Osteoblast (primary cell): Measurements from ENCODE around the gene ISL2. TPM values are rescaled to one million over a fixed set of nuclear protein-coding genes. Genes with fewer than 3 reads are reported as not detected.

Experiments
- DNase-seq: peaks from one replicate; pipeline ENCODE4 v3.0.0; 2011; ENCODE audit warnings: low spot score, mixed read lengths; ENCODE audit not compliant: insufficient read length; ENCODE audit errors: missing footprints
- H2AFZ ChIP-seq: 2 replicates; pipeline ENCODE4 v1.6.0; 2011; ENCODE audit warnings: mild to moderate bottlenecking, low read length
- H3K27ac ChIP-seq: 2 replicates; pipeline ENCODE4 v1.5.1; 2011; ENCODE audit warnings: mild to moderate bottlenecking, low read depth, low read length, moderate library complexity
- H3K27me3 ChIP-seq: 2 replicates; pipeline ENCODE4 v1.6.0; 2012; ENCODE audit warnings: mild to moderate bottlenecking, control low read depth, inconsistent platforms, low read length, moderate library complexity; ENCODE audit not compliant: insufficient read depth
- H3K36me3 ChIP-seq: 2 replicates; pipeline ENCODE4 v1.5.1; 2011; ENCODE audit warnings: mild to moderate bottlenecking, low read length, control low read depth, moderate library complexity; ENCODE audit not compliant: insufficient read depth
- H3K4me1 ChIP-seq: 2 replicates; pipeline ENCODE4 v1.5.1; 2011; ENCODE audit warnings: mild to moderate bottlenecking, low read length, control low read depth, moderate library complexity; ENCODE audit not compliant: insufficient read depth
- H3K4me2 ChIP-seq: 2 replicates; pipeline ENCODE4 v1.6.0; 2011; ENCODE audit warnings: mild to moderate bottlenecking, low read length; ENCODE audit not compliant: insufficient read depth
- H3K4me3 ChIP-seq: fragments of 200-600 bp; sonication (generic); 3 replicates; pipeline ENCODE4 v1.5.1; 2012; ENCODE audit warnings: mild to moderate bottlenecking, low read length, inconsistent platforms; ENCODE audit not compliant: insufficient read depth
- H3K79me2 ChIP-seq: 2 replicates; pipeline ENCODE4 v1.6.0; 2012; ENCODE audit warnings: mild to moderate bottlenecking, low read length, control low read depth, inconsistent platforms; ENCODE audit not compliant: insufficient read depth
- H3K9me3 ChIP-seq: 2 replicates; pipeline ENCODE4 v1.5.1; 2011; ENCODE audit warnings: low read depth, low read length, control low read depth
- H4K20me1 ChIP-seq: 2 replicates; pipeline ENCODE4 v1.6.0; 2012; ENCODE audit warnings: mild to moderate bottlenecking, low read length, control low read depth; ENCODE audit not compliant: insufficient read depth
- CTCF ChIP-seq: IDR thresholded peaks from 2 replicates; pipeline ENCODE4 v1.5.1; 2011; ENCODE audit warnings: mild to moderate bottlenecking, low read depth, low read length, moderate library complexity; ENCODE audit errors: extremely low read depth
- total RNA-seq: library from RNA; depleted of rRNA; stranded (reverse); fragments of >200 nt; gene quantifications from 2 replicates; pipeline ENCODE4 v1.2.3, GENCODE V29; 2012

The ISL2 gene
- total RNA-seq, 1 donor = 1.1 TPM

GRCh38 chr15:76381366-76381765, 44.8 kb downstream of the ISL2 start:
- TF ChIP-seq CTCF = no peak
- no peaks in the 10 kb centered on the region for H3K9me3 ChIP-seq
- no peak for DNase-seq
- no peaks in the 10 kb centered on the region for H3K79me2 ChIP-seq
- no peaks in the 10 kb centered on the region for H3K27me3 ChIP-seq
- H3K36me3 ChIP-seq = no peaks in the 10 kb centered on the region
- H4K20me1 ChIP-seq = no peaks in the 10 kb centered on the region
- H3K4me1 ChIP-seq = peaks cover 2% of the 10 kb centered on the region
- H3K4me2 ChIP-seq = no peak overlapping the region
- no peak overlapping the region for H3K27ac ChIP-seq
- no peak overlapping the region for H2AFZ ChIP-seq
- H3K4me3 ChIP-seq = no peak overlapping the region

- Histone ChIP-seq H3K79me2 (no peaks in the 10 kb centered on the region), H3K9me3 (no peaks in the 10 kb centered on the region)
- no peak for TF ChIP-seq CTCF
These were observed 46.6 kb downstream of the ISL2 start for GRCh38 chr15:76382987-76383728.

GRCh38 chr15:76384409-76384808, 47.8 kb downstream of the ISL2 start:
- H3K27me3 ChIP-seq = no peaks in the 10 kb centered on the region
- H3K27ac ChIP-seq = no peak overlapping the region
- peaks cover 2% of the 10 kb centered on the region for H3K4me1 ChIP-seq
- no peak overlapping the region for H2AFZ ChIP-seq
- no peaks in the 10 kb centered on the region for H3K36me3 ChIP-seq
- H4K20me1 ChIP-seq = no peaks in the 10 kb centered on the region
- H3K9me3 ChIP-seq = no peaks in the 10 kb centered on the region
- H3K4me3 ChIP-seq = no peak overlapping the region
- no peaks in the 10 kb centered on the region for H3K79me2 ChIP-seq
- no peak for TF ChIP-seq CTCF
- no peak overlapping the region for H3K4me2 ChIP-seq
- no peak for DNase-seq

More at GRCh38 chr15:76382987-76383728, 46.6 kb downstream of the ISL2 start:
- no peak overlapping the region for H2AFZ ChIP-seq
- H3K4me1 ChIP-seq = peaks cover 2% of the 10 kb centered on the region
- no peaks in the 10 kb centered on the region for H4K20me1 ChIP-seq
- no peak overlapping the region for H3K4me3 ChIP-seq
- H3K27me3 ChIP-seq = no peaks in the 10 kb centered on the region
- H3K27ac ChIP-seq = no peak overlapping the region
- H3K36me3 ChIP-seq = no peaks in the 10 kb centered on the region
- no peak overlapping the region for H3K4me2 ChIP-seq
- no peak for DNase-seq

GRCh38 chr15:76386178-76386577, 49.6 kb downstream of the ISL2 start:
- no peak for TF ChIP-seq CTCF
- Histone ChIP-seq H2AFZ (no peak overlapping the region), H3K27ac (no peak overlapping the region), H3K4me3 (no peak overlapping the region), H3K27me3 (no peaks in the 10 kb centered on the region), H3K79me2 (no peaks in the 10 kb centered on the region), H3K9me3 (no peaks in the 10 kb centered on the region), H3K4me2 (no peak overlapping the region), H3K4me1 (no peaks in the 10 kb centered on the region), H3K36me3 (no peaks in the 10 kb centered on the region), H4K20me1 (no peaks in the 10 kb centered on the region)
- no peak for DNase-seq
